Vagina (tissue), 2 donors: ENCODE data around the gene ICE1.

Experiments used
- CTCF ChIP-seq, 3 experiments: fragments of 450-650 bp in 2 of 3; fragments of 200-600 bp in 1 of 3; sonication (generic) in 1 of 3; IDR thresholded peaks; one replicate each; pipeline ENCODE4 v1.5.1; 2017 to 2019; ENCODE audit warnings: antibody characterized with exemption in 3 of 3, mild to moderate bottlenecking in 2 of 3, moderate library complexity in 2 of 3
- POLR2A ChIP-seq, 2 donors: fragments of 450-650 bp; IDR thresholded peaks; one replicate each; pipeline ENCODE4 v1.6.1; 2017; ENCODE audit warnings: antibody characterized with exemption in 2 of 2, mild to moderate bottlenecking in 2 of 2, moderate library complexity in 2 of 2

GRCh38 chr5:5474961-5475360 is 52.5 kb downstream of the ICE1 start:
- TF ChIP-seq CTCF (IDR thresholded peaks at IDR 0.05) = no peak
- no peak for TF ChIP-seq POLR2A (IDR thresholded peaks at IDR 0.05)
